HepG2 (cell line): ENCODE data around the gene PRM3. TPM values are rescaled to one million over a fixed set of nuclear protein-coding genes. Genes with fewer than 3 reads are reported as not detected.

ENCODE experiments used
- ATAC-seq: fragments of 200-7000 bp; cut with Tn5 transposase; 3 replicates; pipeline ENCODE4 v1.9.1; 2020; ENCODE audit warnings: mild to moderate bottlenecking, moderate library complexity
- BruUV-seq: library from RNA; stranded (reverse); fragments of 400-500 nt; replicated peaks from 2 replicates; lab custom pipeline; 2021; lab: Mats Ljungman, UMichigan
- CTCF ChIA-PET: fragments of 300-600 bp; formaldehyde crosslinking; extraction: SDS; loops from one replicate; lab custom pipeline; 2021; ENCODE audit warnings: low total read pairs, inconsistent platforms, low intra/inter-chr PET ratio; lab: Yijun Ruan, JAX
- POLR2A ChIA-PET: fragments of 350-600 bp; sonication (Branson Sonifier 250); formaldehyde crosslinking; loops from one replicate; lab custom pipeline; 2020; ENCODE audit warnings: antibody characterized with exemption, inconsistent platforms; lab: Yijun Ruan, JAX
- DNase-seq: peaks from one replicate; pipeline ENCODE4 v3.0.0-alpha.2; 2015; ENCODE audit warnings: low spot score
- FAIRE-seq: peaks from 3 replicates; lab custom pipeline; 2011; peaks lifted over from hg19 to GRCh38; lab: Jason Lieb, UNC
- H2AFZ ChIP-seq: one replicate; pipeline ENCODE4 v1.6.1; 2011; ENCODE audit warnings: low read length, inconsistent platforms
- H3K27ac ChIP-seq: fragments of 300-600 bp; 3 replicates; pipeline ENCODE4 v1.8.0; 2011; ENCODE audit warnings: mixed run types, mild to moderate bottlenecking, mixed read lengths, low read length, inconsistent platforms; ENCODE audit not compliant: insufficient read depth; ENCODE audit errors: extremely low read length
- H3K27me3 ChIP-seq, 2 experiments: fragments of 200-600 bp in 1 of 2; 2 replicates in 1 of 2; 3 replicates in 1 of 2; pipeline versions ENCODE4 v1.6.0 to v1.8.0; 2011; ENCODE audit warnings: low read length in 2 of 2, mild to moderate bottlenecking in 2 of 2, moderate library complexity in 2 of 2, inconsistent platforms in 1 of 2; ENCODE audit not compliant: insufficient read depth in 2 of 2, control insufficient read depth in 1 of 2
- H3K36me3 ChIP-seq, 2 experiments: fragments of 200-600 bp in 1 of 2; replicated peaks in 1 of 2; 2 replicates in 1 of 2; 3 replicates in 1 of 2; pipeline versions ENCODE4 v1.5.1 to v1.8.0; 2011; ENCODE audit warnings: low read length in 2 of 2, inconsistent platforms in 1 of 2; ENCODE audit not compliant: insufficient read depth in 2 of 2, control insufficient read depth in 1 of 2
- H3K4me1 ChIP-seq: 2 replicates; pipeline ENCODE4 v1.5.1; 2012; ENCODE audit warnings: low read length, inconsistent platforms; ENCODE audit not compliant: insufficient read depth
- H3K4me2 ChIP-seq: 2 replicates; pipeline ENCODE4 v1.6.0; 2011; ENCODE audit warnings: low read depth, low read length, inconsistent platforms
- H3K4me3 ChIP-seq, 3 experiments: fragments of 200-600 bp in 1 of 3; sonication (generic), shearing (Covaris generic) in 1 of 3; replicated peaks in 1 of 3; 2 replicates each; pipeline ENCODE4 v1.5.1; 2011 to 2016; ENCODE audit warnings: low read length in 3 of 3, inconsistent platforms in 2 of 3, low read depth in 2 of 3, mild to moderate bottlenecking in 2 of 3, control low read depth in 1 of 3, mixed read lengths in 1 of 3; ENCODE audit not compliant: insufficient read depth in 1 of 3
- H3K79me2 ChIP-seq: one replicate; pipeline ENCODE4 v1.6.1; 2011; ENCODE audit warnings: low read length, inconsistent platforms; ENCODE audit not compliant: insufficient read depth
- H3K9ac ChIP-seq: 2 replicates; pipeline ENCODE4 v1.6.0; 2011; ENCODE audit warnings: mild to moderate bottlenecking, low read depth, low read length, inconsistent platforms; ENCODE audit not compliant: insufficient read depth
- H3K9me3 ChIP-seq: 2 replicates; pipeline ENCODE4 v1.5.1; 2012; ENCODE audit warnings: mild to moderate bottlenecking, low read length
- H4K20me1 ChIP-seq: 2 replicates; pipeline ENCODE4 v1.6.0; 2011; ENCODE audit warnings: inconsistent platforms, mild to moderate bottlenecking, low read length, moderate library complexity; ENCODE audit not compliant: insufficient read depth
- ATRX ChIP-seq: sonication (generic); formaldehyde crosslinking; IDR thresholded peaks from 2 replicates; pipeline ENCODE4 v1.4.0; 2020; ENCODE audit warnings: missing genetic modification reagents, borderline replicate concordance
- DNMT1 ChIP-seq: sonication (generic); formaldehyde crosslinking; IDR thresholded peaks from 2 replicates; pipeline ENCODE4 v1.5.1; 2020; ENCODE audit warnings: mild to moderate bottlenecking, missing genetic modification reagents
- ESRRA ChIP-seq: sonication (generic); formaldehyde crosslinking; IDR thresholded peaks from 2 replicates; pipeline ENCODE4 v1.5.1; 2020; ENCODE audit warnings: mild to moderate bottlenecking, low read depth, missing genetic modification reagents
- ETV6 ChIP-seq: sonication (generic); formaldehyde crosslinking; conservative IDR thresholded peaks from 2 replicates; pipeline ENCODE4 v1.4.0; 2020; ENCODE audit warnings: missing genetic modification reagents
- HNRNPK ChIP-seq: fragments of 200-400 bp; formaldehyde crosslinking; IDR thresholded peaks from 2 replicates; pipeline ENCODE4 v1.6.1; 2018; ENCODE audit warnings: low read length, low read depth, moderate library complexity, mild to moderate bottlenecking; ENCODE audit not compliant: poor library complexity, severe bottlenecking
- NR3C1 ChIP-seq: sonication (generic); formaldehyde crosslinking; IDR thresholded peaks from 2 replicates; pipeline ENCODE4 v1.4.0; 2020; ENCODE audit warnings: missing genetic modification reagents
- SALL1 ChIP-seq: sonication (generic); formaldehyde crosslinking; IDR thresholded peaks from 2 replicates; pipeline ENCODE4 v1.8.0; 2022; ENCODE audit warnings: mild to moderate bottlenecking, missing genetic modification reagents
- TBX2 ChIP-seq: sonication (generic); formaldehyde crosslinking; IDR thresholded peaks from 2 replicates; pipeline ENCODE4 v1.5.0; 2020; ENCODE audit warnings: missing genetic modification reagents, mild to moderate bottlenecking, borderline replicate concordance
- ZMYM3 ChIP-seq: sonication (generic); formaldehyde crosslinking; IDR thresholded peaks from 2 replicates; pipeline ENCODE4 v1.5.1; 2020; ENCODE audit warnings: mild to moderate bottlenecking, missing genetic modification reagents
- ZNF124 ChIP-seq: sonication (generic); formaldehyde crosslinking; IDR thresholded peaks from 2 replicates; pipeline ENCODE4 v1.4.0; 2020; ENCODE audit warnings: missing genetic modification reagents
- ZSCAN22 ChIP-seq: sonication (generic); formaldehyde crosslinking; IDR thresholded peaks from 2 replicates; pipeline ENCODE4 v1.4.0; 2020; ENCODE audit warnings: mild to moderate bottlenecking, missing genetic modification reagents
- WGBS: methylation state at CpG from one replicate; pipeline ENCODE4 v1.1.6; 2017; ENCODE audit warnings: low lambda C conversion rate; 5-methylcytosine and 5-hydroxymethylcytosine counted together
- in situ Hi-C: cut with HindIII; loops from 2 replicates; pipeline ENCODE4 v1.10.0; 2017; ENCODE audit warnings: low pct_unique_long_range_greater_than_20kb; ENCODE audit not compliant: extremely low pct_ligation_motif_present
- intact Hi-C: fragments of 100-400 bp; cut with micrococcal nuclease; formaldehyde crosslinking; loops from one replicate; pipeline ENCODE4 v1.10.0; 2022; ENCODE audit not compliant: unreplicated experiment
- polyA plus RNA-seq, 8 experiments: library from polyadenylated mRNA; depleted of rRNA in 3 of 8; stranded (reverse) in 7 of 8; unstranded in 1 of 8; fragments of >200 nt; fragmentation: Illumina TruSeq in 4 of 8; extraction: Trizol in 4 of 8; gene quantifications; 2 replicates each; pipeline versions ENCODE4 v1.2.1 to v1.2.3, GENCODE V29; 2011 to 2016; ENCODE audit warnings: low read depth in 4 of 8, missing spikeins in 1 of 8, mixed read lengths in 1 of 8; ENCODE audit not compliant: insufficient read depth in 1 of 8
- total RNA-seq, 5 experiments: library from RNA; depleted of rRNA; stranded (reverse); fragments of >200 nt; fragmentation: Illumina TruSeq; extraction: Trizol; gene quantifications; 2 replicates each; pipeline ENCODE4 v1.2.3, GENCODE V29; 2016; ENCODE audit warnings: low read depth in 1 of 5
- TF ChIP-seq, protein P1 (sequence below): sonication (generic); formaldehyde crosslinking; IDR thresholded peaks from 2 replicates; pipeline ENCODE4 v1.9.0; 2022; ENCODE audit warnings: missing genetic modification reagents, mild to moderate bottlenecking, borderline replicate concordance
- TF ChIP-seq, protein P2 (sequence below): sonication (generic); formaldehyde crosslinking; IDR thresholded peaks from 2 replicates; pipeline ENCODE4 v1.4.0; 2020; ENCODE audit warnings: missing genetic modification reagents, mild to moderate bottlenecking, borderline replicate concordance

PRM3 gene
- total and polyA plus RNA-seq, 2 of the 13 experiments (the other 11 are each of a cell fraction or from before 2014, with no cell fraction given) = not detected

DNA sequence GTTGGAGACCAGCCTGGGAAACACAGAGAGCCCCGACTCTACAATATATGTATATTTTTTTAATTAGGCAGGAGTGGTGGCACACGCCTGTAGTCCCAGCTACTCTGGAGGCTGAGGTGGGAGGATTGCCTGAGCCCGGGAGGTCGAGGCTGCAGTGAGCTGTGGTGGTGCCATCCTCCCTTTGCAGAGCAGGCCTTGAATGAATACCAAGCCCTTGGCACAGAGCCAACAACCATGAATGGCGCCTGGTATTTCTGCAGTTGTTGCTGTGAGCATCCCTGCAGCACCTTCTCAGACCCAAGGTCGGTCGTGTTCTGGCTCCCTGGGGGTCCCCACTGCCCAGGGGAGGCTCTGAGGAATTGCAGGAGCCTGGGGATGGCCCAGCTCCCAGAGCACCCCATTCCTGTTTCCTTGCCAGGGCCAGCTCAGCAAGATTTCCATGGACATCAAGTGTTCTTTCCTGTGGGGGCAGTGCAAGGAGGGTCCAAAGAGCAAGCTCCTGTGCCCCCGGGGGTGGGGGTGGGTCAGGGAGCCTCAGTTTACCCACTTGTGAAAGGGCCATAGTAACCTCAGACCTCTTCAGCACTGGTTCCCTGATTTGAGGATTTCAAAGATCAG is 46.2 kb upstream of the PRM3 start (continued):
- TF ChIP-seq NR3C1 (no peak), ETV6 (no peak), ESRRA (CRISPR knock-in tag) (no peak), DNMT1 (CRISPR knock-in tag) (0 out of 2 replicates have a peak, but pooled peaks have one; percentile 43), HNRNPK (no peak), TBX2 (CRISPR knock-in tag) (0 out of 2 replicates have a peak, but pooled peaks have one; percentile 25)
- TF ChIP-seq, all 625 proteins: peak for 19

DNA sequence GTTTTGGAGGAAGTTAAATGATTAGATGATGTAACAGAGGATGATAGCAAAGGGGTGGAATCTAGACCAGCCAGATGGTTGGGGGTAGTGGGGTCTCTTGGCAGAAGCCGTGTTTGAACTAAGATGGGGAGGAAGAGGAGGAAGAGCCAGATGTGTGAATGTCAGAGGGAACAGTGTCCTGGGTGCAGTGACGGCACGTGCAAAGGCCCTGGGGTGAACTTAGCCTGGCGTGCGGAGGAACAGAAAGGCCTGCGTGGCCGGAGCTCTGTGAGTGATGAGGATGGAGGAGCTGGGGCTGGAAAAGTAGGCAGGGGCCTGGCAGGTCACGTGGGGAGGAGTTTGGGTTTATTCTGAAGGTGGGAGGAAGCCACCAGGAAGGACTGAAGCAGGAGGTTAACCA is 45.4 kb upstream of the PRM3 start:
- Histone ChIP-seq H3K79me2 (no peaks in the 10 kb centered on the region), H3K4me3 (no peak overlapping the region), H3K9ac (no peak overlapping the region), H2AFZ (no peak overlapping the region), H3K36me3 (no peaks in the 10 kb centered on the region), H4K20me1 (no peaks in the 10 kb centered on the region), H3K4me2 (no peak overlapping the region), H3K27me3 (no peaks in the 10 kb centered on the region), H3K9me3 (no peaks in the 10 kb centered on the region), H3K27ac (no peak overlapping the region), H3K4me1 (peaks cover 26% of the 10 kb centered on the region)
- ATAC-seq = no peak
- TF ChIP-seq, protein P1, sequence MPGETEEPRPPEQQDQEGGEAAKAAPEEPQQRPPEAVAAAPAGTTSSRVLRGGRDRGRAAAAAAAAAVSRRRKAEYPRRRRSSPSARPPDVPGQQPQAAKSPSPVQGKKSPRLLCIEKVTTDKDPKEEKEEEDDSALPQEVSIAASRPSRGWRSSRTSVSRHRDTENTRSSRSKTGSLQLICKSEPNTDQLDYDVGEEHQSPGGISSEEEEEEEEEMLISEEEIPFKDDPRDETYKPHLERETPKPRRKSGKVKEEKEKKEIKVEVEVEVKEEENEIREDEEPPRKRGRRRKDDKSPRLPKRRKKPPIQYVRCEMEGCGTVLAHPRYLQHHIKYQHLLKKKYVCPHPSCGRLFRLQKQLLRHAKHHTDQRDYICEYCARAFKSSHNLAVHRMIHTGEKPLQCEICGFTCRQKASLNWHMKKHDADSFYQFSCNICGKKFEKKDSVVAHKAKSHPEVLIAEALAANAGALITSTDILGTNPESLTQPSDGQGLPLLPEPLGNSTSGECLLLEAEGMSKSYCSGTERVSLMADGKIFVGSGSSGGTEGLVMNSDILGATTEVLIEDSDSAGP = 0 out of 2 replicates have a peak, but pooled peaks have one; percentile 7
- TF ChIP-seq ZMYM3 (CRISPR knock-in tag) = peak; percentile 90
- TF ChIP-seq ATRX = no peak
- TF ChIP-seq ZSCAN22 = no peak
- no peak for TF ChIP-seq ZNF124 (CRISPR knock-in tag)
- TF ChIP-seq, protein P2, sequence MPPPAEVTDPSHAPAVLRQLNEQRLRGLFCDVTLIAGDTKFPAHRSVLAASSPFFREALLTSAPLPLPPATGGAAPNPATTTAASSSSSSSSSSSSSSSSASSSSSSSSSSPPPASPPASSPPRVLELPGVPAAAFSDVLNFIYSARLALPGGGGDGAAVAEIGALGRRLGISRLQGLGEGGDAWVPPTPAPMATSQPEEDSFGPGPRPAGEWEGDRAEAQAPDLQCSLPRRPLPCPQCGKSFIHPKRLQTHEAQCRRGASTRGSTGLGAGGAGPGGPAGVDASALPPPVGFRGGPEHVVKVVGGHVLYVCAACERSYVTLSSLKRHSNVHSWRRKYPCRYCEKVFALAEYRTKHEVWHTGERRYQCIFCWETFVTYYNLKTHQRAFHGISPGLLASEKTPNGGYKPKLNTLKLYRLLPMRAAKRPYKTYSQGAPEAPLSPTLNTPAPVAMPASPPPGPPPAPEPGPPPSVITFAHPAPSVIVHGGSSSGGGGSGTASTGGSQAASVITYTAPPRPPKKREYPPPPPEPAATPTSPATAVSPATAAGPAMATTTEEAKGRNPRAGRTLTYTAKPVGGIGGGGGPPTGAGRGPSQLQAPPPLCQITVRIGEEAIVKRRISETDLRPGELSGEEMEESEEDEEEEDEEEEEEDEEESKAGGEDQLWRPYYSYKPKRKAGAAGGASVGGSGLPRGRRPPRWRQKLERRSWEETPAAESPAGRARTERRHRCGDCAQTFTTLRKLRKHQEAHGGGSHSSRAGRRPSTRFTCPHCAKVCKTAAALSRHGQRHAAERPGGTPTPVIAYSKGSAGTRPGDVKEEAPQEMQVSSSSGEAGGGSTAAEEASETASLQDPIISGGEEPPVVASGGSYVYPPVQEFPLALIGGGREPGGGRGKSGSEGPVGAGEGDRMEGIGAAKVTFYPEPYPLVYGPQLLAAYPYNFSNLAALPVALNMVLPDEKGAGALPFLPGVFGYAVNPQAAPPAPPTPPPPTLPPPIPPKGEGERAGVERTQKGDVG = peak; percentile 3; the same call in 1 of the 2 replicates
- peak; percentile 18; the same call in 1 of the 2 replicates for TF ChIP-seq SALL1 (CRISPR knock-in tag)
- DNase-seq = no peak
- ChIA-PET CTCF (no interaction called here), POLR2A (interaction anchor here (2.2 kb wide), 1 partner anchor 63 kb away, joined by 10 read pairs; the partner anchor contains the start of gene SOCS1)
- intact Hi-C loops (no loop called here), in situ Hi-C loops (no loop called here)
- WGBS = 84% methylated on average over 8 of the region's 8 CpGs
- no peak for FAIRE-seq
- no TSS peak for BruUV-seq
